ENCODE measurements around the gene MMP13. TPM values are rescaled to one million over a fixed set of nuclear protein-coding genes. Genes with fewer than 3 reads are reported as not detected.
A peak's percentile ranks its signal among the peaks of the same experiment; 100 is the strongest.

MMP13 gene
- total and polyA plus RNA-seq, 9 of the 15 experiments (the other 6 are each of a cell fraction or from before 2014, with no cell fraction given), result not detected

DNA sequence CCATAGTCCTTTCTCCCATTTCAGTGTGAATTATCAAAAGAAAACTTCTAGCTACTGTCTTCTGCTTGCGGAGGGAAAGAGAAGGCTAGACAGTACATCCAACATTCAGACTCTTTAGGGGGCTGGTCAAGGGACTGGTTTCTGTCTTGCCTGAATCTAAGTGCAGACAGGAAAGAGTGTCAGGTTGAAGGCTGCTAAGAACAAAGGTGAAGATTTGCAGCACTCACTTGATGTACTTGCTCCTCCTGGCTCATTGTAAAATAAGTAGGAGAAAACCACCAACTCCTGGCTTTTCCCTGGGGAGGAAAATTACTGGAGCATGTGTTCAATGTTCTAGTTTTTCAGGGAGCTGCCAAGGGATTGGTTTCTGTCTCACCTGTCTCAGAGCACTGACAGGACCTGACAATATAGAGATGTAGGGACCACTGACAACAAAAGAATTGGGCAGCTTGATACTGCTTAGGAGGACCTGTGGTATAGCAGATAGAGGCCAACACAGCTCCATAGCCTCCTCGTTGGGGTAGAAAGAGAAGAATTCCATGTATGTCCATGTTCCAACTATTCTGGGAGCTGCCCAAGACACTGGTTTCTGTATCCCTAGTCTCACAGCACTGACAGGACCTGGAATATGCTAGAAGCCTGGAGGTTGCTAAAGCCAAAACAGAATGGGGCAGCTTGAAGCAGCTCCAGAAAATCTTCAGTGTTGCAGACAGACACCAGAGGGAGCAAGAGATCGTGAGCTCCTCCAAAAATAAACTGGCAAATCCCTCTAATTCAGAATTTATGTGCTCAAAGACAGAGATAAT, 41.1 kb downstream of the MMP13 start:
- intact Hi-C loops (cut with micrococcal nuclease) (no loop called here), in situ Hi-C loops (cut with MboI) (no loop called here)
- no peaks in the 10 kb centered on the region for H3K36me3 ChIP-seq (ENCODE audit: control insufficient read depth, insufficient read depth, low read length)
- ChIA-PET CTCF (ENCODE audit: low intra/inter-chr PET ratio) (interaction anchor here (0.5 kb wide), 1 partner anchor 562 kb away, joined by 3 read pairs; no protein-coding TSS in a partner anchor), POLR2A (interaction anchor here (0.8 kb wide), 1 partner anchor 19 kb away, joined by 3 read pairs; no protein-coding TSS in a partner anchor)
- H3K9ac ChIP-seq (ENCODE audit: insufficient read depth in 1 of 2, low read depth in 2 of 2, low read length in 2 of 2), result no peak overlapping the region
- H3K79me2 ChIP-seq (ENCODE audit: control insufficient read depth, insufficient read depth, low read length), result no peaks in the 10 kb centered on the region
- no peaks in the 10 kb centered on the region for H3K9me1 ChIP-seq (ENCODE audit: control insufficient read depth, insufficient read depth, low read length)
- no peaks in the 10 kb centered on the region for H3K4me1 ChIP-seq (replicated peaks in 1 of 2; ENCODE audit: control insufficient read depth in 2 of 2, insufficient read depth in 2 of 2, low read length in 2 of 2)
- DNase-seq (ENCODE audit: extremely low read depth in 1 of 4, low spot score in 3 of 4) (peak in 1 of 4 experiments; percentile 10), ATAC-seq (0 out of 3 replicates have a peak, but pooled peaks have one; percentile 47), FAIRE-seq (no peak)
- no TSS peak for BruUV-seq (replicated peaks)
- TF ChIP-seq, protein P1, sequence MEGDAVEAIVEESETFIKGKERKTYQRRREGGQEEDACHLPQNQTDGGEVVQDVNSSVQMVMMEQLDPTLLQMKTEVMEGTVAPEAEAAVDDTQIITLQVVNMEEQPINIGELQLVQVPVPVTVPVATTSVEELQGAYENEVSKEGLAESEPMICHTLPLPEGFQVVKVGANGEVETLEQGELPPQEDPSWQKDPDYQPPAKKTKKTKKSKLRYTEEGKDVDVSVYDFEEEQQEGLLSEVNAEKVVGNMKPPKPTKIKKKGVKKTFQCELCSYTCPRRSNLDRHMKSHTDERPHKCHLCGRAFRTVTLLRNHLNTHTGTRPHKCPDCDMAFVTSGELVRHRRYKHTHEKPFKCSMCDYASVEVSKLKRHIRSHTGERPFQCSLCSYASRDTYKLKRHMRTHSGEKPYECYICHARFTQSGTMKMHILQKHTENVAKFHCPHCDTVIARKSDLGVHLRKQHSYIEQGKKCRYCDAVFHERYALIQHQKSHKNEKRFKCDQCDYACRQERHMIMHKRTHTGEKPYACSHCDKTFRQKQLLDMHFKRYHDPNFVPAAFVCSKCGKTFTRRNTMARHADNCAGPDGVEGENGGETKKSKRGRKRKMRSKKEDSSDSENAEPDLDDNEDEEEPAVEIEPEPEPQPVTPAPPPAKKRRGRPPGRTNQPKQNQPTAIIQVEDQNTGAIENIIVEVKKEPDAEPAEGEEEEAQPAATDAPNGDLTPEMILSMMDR (IDR thresholded peaks at IDR 0.05 in 2 of 3, conservative IDR thresholded peaks at IDR 0.05 in 1 of 3; ENCODE audit: insufficient read depth in 2 of 3, low read depth in 1 of 3, low read length in 3 of 3), result peak; percentile 14 to 39 (median 25); a peak in 3 of 6 replicates
- TF ChIP-seq LCOR (CRISPR knock-in tag; IDR thresholded peaks at IDR 0.05), result no peak
- H3K4me3 ChIP-seq, result no peak overlapping the region
- no peaks in the 10 kb centered on the region for H3K9me3 ChIP-seq (replicated peaks; ENCODE audit: control insufficient read depth, insufficient read depth, low read depth, low read length)
- no peak overlapping the region for H3K4me2 ChIP-seq (ENCODE audit: insufficient read depth, low read length)
- H2AFZ ChIP-seq (ENCODE audit: low read depth, low read length), result no peak overlapping the region
- no peaks in the 10 kb centered on the region for H4K20me1 ChIP-seq (replicated peaks; ENCODE audit: control insufficient read depth, insufficient read depth, low read length)
- H3K27me3 ChIP-seq (ENCODE audit: control insufficient read depth in 2 of 2, insufficient read depth in 2 of 2, low read length in 2 of 2), result no peaks in the 10 kb centered on the region
- WGBS (ENCODE audit: insufficient coverage, low coverage, missing lambda C conversion rate), result 0% methylated on average over 3 of the region's 3 CpGs
- H3K27ac ChIP-seq (ENCODE audit: extremely low read depth, low read depth, low read length), result no peak overlapping the region

All from K562 (cell line).